ENCODE data around the gene ZFP42.
"Not testable (repeated sequence)": the region's sequence is repeated elsewhere in the genome, so short reads cannot be mapped to it uniquely, and the experiment has no call there.

Gene ZFP42

GRCh38 chr4:188023682-188024081 is 28.1 kb downstream of the ZFP42 start:
- no peak for DNase-seq

GRCh38 chr4:188025476-188025875 is 29.9 kb downstream of the ZFP42 start:
- DNase-seq, result no peak

GRCh38 chr4:188029114-188029513 is 33.5 kb downstream of the ZFP42 start:
- DNase-seq, result no peak

- no peak for DNase-seq
These were observed 34.8 kb downstream of the ZFP42 start for GRCh38 chr4:188030401-188030800.

- no peak for DNase-seq
These were observed 36.2 kb downstream of the ZFP42 start for GRCh38 chr4:188031751-188032150.

GRCh38 chr4:188032170-188032569 is 36.6 kb downstream of the ZFP42 start:
- DNase-seq, result no peak

GRCh38 chr4:188032583-188032982 is 37.0 kb downstream of the ZFP42 start:
- DNase-seq, result no peak

GRCh38 chr4:188037003-188037713 is 41.6 kb downstream of the ZFP42 start:
- no peak for DNase-seq

- no peak for DNase-seq
These were observed 46.1 kb downstream of the ZFP42 start for GRCh38 chr4:188041721-188042120.

GRCh38 chr4:188042191-188042590 is 46.6 kb downstream of the ZFP42 start:
- DNase-seq, result no peak

- DNase-seq, result no peak
These were observed 47.6 kb downstream of the ZFP42 start for GRCh38 chr4:188043154-188043553.

GRCh38 chr4:188045461-188045860 is 49.9 kb downstream of the ZFP42 start:
- DNase-seq, result not testable (repeated sequence)

- DNase-seq, result no peak
These were observed 51.1 kb downstream of the ZFP42 start for GRCh38 chr4:188046657-188047056.

GRCh38 chr4:188053302-188053701 is 57.7 kb downstream of the ZFP42 start:
- DNase-seq, result no peak
